ENCODE results near the gene GAPVD1.

The GAPVD1 gene

GRCh38 chr9:125238127-125238914, 23.3 kb upstream of the GAPVD1 start:
- TF ChIP-seq ZFX (IDR thresholded peaks at IDR 0.05) (no peak), CTCF (conservative IDR thresholded peaks at IDR 0.05) (no peak)
- H3K27ac ChIP-seq = no peak overlapping the region

DNA sequence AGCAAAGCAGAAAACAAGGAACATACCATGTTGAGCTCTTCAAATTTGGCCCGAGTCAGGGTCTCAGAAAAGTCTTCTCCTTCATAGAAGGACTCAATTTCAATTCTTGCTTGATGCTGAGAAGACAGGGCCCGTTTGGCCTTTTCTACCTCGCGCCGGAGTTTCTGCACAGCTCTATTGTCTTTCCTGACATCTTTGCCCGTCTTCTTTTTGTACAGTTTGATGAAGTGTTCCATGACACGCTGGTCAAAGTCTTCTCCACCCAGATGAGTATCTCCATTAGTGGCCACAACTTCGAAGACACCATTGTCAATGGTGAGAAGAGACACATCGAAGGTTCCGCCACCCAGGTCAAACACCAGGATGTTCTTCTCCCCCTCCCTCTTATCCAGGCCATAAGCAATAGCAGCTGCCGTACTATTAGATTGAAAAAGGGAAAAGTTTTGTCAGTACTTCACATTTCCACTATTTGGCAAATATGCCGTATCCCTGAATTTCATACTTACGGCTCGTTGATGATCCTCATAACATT, 22.6 kb upstream of the GAPVD1 start:
- no peak overlapping the region for H3K27ac ChIP-seq
- TF ChIP-seq CTCF (conservative IDR thresholded peaks at IDR 0.05) = no peak
- TF ChIP-seq ZFX (IDR thresholded peaks at IDR 0.05) = no peak

DNA sequence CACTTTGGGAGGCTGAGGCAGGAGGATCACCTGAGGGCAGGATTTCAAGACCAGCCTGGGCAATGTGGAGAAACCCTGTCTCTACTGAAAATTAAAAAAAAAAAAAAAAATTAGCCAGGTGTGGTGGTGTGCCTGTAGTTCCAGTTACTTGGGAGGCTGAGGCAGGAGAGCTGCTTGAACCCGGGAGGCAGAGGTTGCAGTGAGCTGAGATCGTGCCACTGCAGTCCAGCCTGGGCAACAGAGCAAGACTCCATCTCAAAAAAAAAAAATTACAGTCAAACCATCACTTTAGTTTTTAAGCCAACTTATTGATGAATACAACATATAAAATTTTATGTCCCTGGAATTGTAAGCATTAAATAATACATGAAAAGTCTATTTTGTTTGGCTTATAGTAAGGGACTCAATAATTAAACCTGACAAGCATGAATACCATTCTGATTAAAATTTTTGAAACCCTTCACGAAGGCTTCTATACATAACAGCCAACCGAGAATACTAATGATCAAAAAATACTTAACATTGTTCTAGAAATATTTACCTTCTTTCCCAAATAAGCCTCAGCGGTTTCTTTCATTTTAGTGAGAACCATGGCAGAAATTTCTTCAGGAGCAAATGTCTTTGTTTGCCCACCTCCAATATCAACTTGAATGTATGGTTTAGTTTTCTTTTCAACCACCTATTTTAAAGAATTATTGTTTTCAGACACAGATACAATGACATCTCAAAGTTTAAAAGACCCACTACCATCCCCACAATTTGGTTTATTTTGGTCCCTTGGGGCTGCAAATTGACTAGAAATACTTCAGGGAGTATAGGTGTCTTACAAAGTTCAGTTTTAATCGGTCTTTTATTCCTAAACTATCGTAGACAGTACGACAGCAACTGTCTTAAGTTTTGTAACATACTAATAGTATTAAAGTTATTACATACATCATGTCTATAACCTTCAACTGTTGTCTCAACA, 21.7 kb upstream of the GAPVD1 start:
- TF ChIP-seq ZFX (IDR thresholded peaks at IDR 0.05) (no peak), CTCF (conservative IDR thresholded peaks at IDR 0.05) (no peak)
- H3K27ac ChIP-seq = peak overlapping the region; percentile 94

DNA sequence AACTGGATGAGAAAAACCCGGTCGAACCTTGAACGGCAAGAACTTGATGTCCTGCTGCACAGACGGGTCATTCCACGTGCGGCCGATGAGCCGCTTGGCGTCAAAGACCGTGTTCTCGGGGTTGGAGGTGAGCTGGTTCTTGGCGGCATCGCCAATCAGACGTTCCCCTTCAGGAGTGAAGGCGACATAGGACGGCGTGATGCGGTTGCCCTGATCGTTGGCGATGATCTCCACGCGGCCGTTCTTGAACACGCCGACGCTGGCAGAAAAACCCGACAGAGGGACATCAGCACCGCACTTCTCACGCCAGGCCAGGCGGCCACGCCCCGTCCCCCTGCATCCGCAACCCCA, 21.0 kb upstream of the GAPVD1 start:
- TF ChIP-seq CTCF (conservative IDR thresholded peaks at IDR 0.05) = no peak
- TF ChIP-seq ZFX (IDR thresholded peaks at IDR 0.05) = no peak
- peak overlapping the region; percentile 94 for H3K27ac ChIP-seq

DNA sequence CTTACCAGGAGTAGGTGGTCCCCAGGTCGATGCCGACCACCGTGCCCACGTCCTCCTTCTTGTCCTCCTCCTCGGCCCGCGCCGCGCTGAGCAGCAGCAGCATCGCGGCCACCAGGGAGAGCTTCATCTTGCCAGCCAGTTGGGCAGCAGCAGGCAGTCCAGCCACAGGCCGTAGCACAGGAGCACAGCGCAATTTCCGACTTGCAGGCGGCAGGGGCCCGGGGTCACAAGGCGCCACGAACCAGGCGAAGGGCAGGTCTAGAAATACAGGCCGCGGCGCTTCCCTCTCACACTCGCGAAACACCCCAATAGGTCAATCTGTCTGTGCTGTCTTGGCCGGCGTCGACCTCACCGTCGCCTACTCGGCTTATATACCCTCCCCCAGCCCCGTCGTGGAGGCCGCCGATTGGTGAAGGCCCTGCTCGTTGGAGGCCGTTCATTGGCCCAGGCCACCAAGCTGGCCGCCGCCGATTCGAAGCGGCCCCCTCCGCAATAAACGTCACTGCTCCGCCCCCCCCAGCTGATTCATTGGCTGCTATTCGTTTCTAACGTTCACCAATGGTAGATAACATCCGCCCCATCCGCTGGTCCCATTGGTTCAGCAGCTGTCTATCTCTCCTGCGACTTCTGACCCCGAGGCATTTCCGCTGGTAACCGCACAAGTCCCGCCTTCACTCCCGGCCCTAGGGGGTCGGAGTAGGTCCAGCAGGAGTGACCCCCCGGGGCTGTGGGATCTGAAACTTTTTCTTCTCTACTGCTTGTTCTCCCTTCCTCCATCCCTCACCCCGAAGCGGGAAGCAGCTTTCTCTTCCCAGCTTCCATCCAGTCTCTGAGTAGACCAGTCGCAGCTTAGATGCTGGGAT, 20.4 kb upstream of the GAPVD1 start, which contains the start of gene HSPA5:
Gene HSPA5 (minus strand): TSS at position 344 of the 863 bp plus-strand sequence. CDS start 217 bp downstream, at position 127.
- H3K27ac ChIP-seq = peak within 1 kb of the TSS; percentile 94
- TF ChIP-seq CTCF (conservative IDR thresholded peaks at IDR 0.05) (no peak), ZFX (IDR thresholded peaks at IDR 0.05) (peak; percentile 90)

- TF ChIP-seq ZFX (IDR thresholded peaks at IDR 0.05) (peak; percentile 65; the same call in 1 of the 2 replicates), CTCF (conservative IDR thresholded peaks at IDR 0.05) (no peak)
- peak overlapping the region; percentile 94 for H3K27ac ChIP-seq
These were observed 19.5 kb upstream of the GAPVD1 start for GRCh38 chr9:125241863-125242739.
